HUES64 (cell line): ENCODE data around the gene ZPR1.

Experiments
- H3K27ac ChIP-seq: 2 replicates; pipeline ENCODE4 v1.7.0; 2013; ENCODE audit warnings: low read depth, low read length, inconsistent platforms
- H3K27me3 ChIP-seq: 2 replicates; pipeline ENCODE4 v1.6.1; 2013; ENCODE audit warnings: mild to moderate bottlenecking, low read length; ENCODE audit not compliant: insufficient read depth
- H3K36me3 ChIP-seq: 2 replicates; pipeline ENCODE4 v1.6.1; 2013; ENCODE audit warnings: mild to moderate bottlenecking, low read length; ENCODE audit not compliant: insufficient read depth
- H3K4me1 ChIP-seq: 2 replicates; pipeline ENCODE4 v1.6.1; 2013; ENCODE audit warnings: mild to moderate bottlenecking, low read length, moderate library complexity; ENCODE audit not compliant: insufficient read depth
- H3K4me3 ChIP-seq: 2 replicates; pipeline ENCODE4 v1.5.1; 2013; ENCODE audit warnings: mild to moderate bottlenecking, low read length, moderate library complexity
- H3K9ac ChIP-seq: 2 replicates; pipeline ENCODE4 v1.6.1; 2013; ENCODE audit warnings: mild to moderate bottlenecking, low read depth, low read length
- H3K9me3 ChIP-seq: 2 replicates; pipeline ENCODE4 v1.6.1; 2013; ENCODE audit warnings: low read depth, low read length; ENCODE audit not compliant: insufficient read depth
- WGBS: fragments of 150-250, 120-280 bp; methylation state at CpG from one replicate; pipeline ENCODE4 v1.1.7; 2013; ENCODE audit warnings: missing lambda C conversion rate; 5-methylcytosine and 5-hydroxymethylcytosine counted together

Gene ZPR1

DNA sequence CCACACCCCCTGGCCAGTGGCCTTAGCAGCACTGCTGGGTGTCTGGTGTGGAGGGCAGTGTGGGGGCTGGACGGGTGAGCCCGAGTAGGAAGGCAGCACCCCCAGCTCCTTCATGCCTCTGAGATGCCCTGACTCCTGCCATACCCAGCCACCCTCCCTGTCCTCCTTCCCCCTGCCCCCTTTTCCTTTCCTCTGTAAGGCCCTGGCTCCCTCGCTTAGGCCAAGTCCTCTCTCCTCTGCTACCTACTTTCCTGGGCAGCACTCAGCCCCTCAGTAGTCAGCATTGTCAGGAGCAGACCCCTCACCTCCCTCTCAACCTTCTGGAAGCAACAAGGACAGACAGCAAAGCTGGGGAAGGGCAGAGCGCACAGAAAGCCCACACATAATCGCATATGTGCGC is 63.0 kb downstream of the ZPR1 start:
- no peak overlapping the region for H3K9ac ChIP-seq
- H3K27ac ChIP-seq = no peak overlapping the region
- H3K4me1 ChIP-seq = peaks cover 12% of the 10 kb centered on the region; the same call in 1 of the 2 replicates
- no peaks in the 10 kb centered on the region for H3K36me3 ChIP-seq
- H3K9me3 ChIP-seq = no peaks in the 10 kb centered on the region
- no peak overlapping the region for H3K4me3 ChIP-seq
- no peaks in the 10 kb centered on the region for H3K27me3 ChIP-seq
- WGBS = 90% methylated on average over 6 of the region's 6 CpGs
